ENCODE data around the gene DHRS1.
A peak's percentile ranks its signal among the peaks of the same experiment; 100 is the strongest.
"Not testable (repeated sequence)": the region's sequence is repeated elsewhere in the genome, so short reads cannot be mapped to it uniquely, and the experiment has no call there.

Gene DHRS1

DNA sequence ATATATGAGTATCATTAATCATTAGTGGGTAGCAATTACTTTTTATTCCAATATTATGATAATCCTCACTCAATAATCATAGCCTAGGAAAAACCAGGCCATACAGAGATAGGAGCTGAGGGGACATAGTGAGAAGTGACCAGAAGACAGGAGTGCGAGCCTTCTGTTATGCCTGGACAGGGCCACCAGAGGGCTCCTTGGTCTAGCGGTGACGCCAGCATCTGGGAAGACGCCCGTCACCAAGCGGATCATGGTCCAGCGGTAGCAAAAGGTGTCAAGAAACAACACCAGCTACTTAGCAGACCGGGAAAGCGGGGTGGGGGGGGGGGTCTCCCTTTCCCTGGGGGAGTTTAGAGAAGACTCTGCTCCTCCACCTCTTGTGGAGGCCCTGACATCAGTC is 28.3 kb upstream of the DHRS1 start:
- DNase-seq (ENCODE audit: low read depth in 2 of 2, low spot score in 1 of 2): not testable (repeated sequence)

- DNase-seq (ENCODE audit: low read depth in 2 of 2, low spot score in 1 of 2): no peak
Observed at GRCh38 chr14:24327303-24327702, 27.7 kb upstream of the DHRS1 start.

DNA sequence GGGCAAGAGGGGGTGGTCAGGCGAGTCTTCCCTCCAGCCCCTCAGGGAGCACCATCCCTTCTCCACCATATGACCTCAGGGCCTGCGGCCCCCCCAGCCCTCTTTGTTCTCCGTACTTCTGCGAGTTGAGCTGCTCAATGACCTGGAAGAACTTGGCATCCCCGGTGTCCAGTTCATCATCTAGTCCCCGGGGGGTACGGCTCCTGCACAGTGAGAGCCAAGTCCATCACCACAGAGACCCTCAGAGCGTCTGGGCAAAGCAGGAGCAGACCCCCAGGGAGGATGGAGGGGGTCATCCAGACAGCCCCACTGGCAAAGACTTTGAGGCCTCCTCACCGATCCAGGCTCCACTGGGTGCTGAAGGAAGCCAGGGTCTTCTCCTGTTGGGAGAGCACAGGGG is 26.4 kb upstream of the DHRS1 start:
- no peak for DNase-seq (ENCODE audit: low read depth in 2 of 2, low spot score in 1 of 2)

GRCh38 chr14:24325041-24325530 is 25.5 kb upstream of the DHRS1 start:
- DNase-seq (ENCODE audit: low read depth in 2 of 2, low spot score in 1 of 2): no peak

GRCh38 chr14:24324024-24324423 is 24.4 kb upstream of the DHRS1 start:
- no peak for DNase-seq (ENCODE audit: low read depth in 2 of 2, low spot score in 1 of 2)

GRCh38 chr14:24323341-24323740 is 23.8 kb upstream of the DHRS1 start:
- DNase-seq (ENCODE audit: low read depth in 2 of 2, low spot score in 1 of 2): no peak

DNA sequence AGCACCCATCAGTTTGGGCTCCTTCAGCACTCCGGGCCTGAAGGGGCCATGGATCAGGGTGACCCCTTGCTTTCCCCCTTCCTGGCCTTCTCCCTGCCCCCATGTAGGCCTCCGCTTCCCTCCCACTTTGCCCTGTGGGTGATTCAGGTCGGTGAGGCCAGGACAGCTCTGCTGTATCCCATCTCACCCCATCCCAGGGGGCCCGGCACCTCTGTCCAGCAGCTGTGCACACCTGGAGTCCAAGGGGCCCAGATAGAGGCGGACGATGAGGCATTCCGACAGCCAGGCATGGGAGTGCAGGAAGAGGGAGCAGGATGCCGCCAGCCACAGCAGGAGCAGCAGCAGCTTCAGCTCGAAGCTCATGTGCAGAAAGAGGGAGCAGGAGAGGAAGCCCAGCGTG is 23.1 kb upstream of the DHRS1 start:
- DNase-seq (ENCODE audit: low read depth in 2 of 2, low spot score in 1 of 2): no peak

GRCh38 chr14:24321212-24321975 is 21.8 kb upstream of the DHRS1 start:
- no peak for DNase-seq (ENCODE audit: low read depth in 2 of 2, low spot score in 1 of 2)

DNA sequence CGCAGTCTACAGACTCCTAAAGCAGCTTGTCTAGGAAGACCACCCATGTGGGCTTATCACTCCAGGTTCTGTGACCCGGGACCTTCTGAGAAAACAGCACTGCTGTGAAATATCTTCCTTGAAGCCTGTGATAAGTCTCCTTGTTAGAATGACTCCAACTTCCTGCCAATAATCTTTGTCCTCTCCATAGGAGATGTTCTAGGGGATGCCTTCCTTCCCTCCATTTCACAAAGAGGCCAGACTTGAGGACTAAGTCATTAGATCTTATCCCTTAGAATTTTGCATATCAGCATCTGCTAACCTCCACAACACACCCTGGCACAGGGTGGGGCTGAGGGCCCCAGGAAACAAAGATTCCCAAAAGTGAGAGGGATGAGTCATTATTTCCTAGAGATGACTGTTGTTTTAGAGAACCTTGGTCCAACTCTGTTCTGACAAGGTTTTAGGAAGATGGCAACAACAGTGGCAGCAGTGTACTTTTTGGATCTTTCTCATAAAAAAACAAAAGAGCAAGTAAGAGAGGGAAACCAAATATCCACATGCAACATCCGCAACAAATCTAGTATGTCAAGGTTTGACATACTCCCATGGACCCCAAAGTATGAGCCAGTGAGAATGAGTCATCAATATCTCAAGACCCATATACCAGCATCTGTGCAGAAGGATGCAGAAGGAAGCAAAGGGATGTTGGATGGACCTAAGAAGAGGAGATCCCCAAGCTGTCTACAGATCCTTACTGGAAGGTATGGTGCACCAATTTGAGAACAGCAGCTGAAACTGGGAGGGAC is 17.8 kb upstream of the DHRS1 start:
- no peak for DNase-seq (ENCODE audit: low read depth in 2 of 2, low spot score in 1 of 2)

DNA sequence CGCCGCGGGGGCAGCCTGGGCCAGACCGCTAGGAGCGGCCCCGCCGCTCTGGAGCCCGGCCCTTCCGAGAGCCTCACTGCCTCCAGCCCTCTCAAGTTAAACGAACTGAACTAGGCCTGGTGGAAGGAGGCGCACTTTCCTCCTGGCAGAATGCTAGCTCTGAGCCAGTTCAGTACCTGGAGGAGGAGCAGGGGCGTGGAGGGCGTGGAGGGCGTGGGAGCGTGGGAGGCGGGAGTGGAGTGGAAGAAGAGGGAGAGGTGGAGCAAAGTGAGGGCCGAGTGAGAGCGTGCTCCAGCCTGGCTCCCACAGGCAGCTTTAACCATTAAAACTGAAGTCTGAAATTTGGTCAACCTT is 17.0 kb upstream of the DHRS1 start:
- DNase-seq (ENCODE audit: low read depth in 2 of 2, low spot score in 1 of 2): no peak

DNA sequence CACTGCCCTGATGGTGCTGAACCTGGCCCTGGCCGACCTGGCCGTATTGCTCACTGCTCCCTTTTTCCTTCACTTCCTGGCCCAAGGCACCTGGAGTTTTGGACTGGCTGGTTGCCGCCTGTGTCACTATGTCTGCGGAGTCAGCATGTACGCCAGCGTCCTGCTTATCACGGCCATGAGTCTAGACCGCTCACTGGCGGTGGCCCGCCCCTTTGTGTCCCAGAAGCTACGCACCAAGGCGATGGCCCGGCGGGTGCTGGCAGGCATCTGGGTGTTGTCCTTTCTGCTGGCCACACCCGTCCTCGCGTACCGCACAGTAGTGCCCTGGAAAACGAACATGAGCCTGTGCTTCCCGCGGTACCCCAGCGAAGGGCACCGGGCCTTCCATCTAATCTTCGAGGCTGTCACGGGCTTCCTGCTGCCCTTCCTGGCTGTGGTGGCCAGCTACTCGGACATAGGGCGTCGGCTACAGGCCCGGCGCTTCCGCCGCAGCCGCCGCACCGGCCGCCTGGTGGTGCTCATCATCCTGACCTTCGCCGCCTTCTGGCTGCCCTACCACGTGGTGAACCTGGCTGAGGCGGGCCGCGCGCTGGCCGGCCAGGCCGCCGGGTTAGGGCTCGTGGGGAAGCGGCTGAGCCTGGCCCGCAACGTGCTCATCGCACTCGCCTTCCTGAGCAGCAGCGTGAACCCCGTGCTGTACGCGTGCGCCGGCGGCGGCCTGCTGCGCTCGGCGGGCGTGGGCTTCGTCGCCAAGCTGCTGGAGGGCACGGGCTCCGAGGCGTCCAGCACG is 16.4 kb upstream of the DHRS1 start:
- no peak for DNase-seq (ENCODE audit: low read depth in 2 of 2, low spot score in 1 of 2)

- no peak for DNase-seq (ENCODE audit: low read depth in 2 of 2, low spot score in 1 of 2)
Observed at GRCh38 chr14:24315243-24315806, 15.7 kb upstream of the DHRS1 start.

- no peak for DNase-seq (ENCODE audit: low read depth in 2 of 2, low spot score in 1 of 2)
Observed at GRCh38 chr14:24314377-24315193, 15.0 kb upstream of the DHRS1 start.

DNA sequence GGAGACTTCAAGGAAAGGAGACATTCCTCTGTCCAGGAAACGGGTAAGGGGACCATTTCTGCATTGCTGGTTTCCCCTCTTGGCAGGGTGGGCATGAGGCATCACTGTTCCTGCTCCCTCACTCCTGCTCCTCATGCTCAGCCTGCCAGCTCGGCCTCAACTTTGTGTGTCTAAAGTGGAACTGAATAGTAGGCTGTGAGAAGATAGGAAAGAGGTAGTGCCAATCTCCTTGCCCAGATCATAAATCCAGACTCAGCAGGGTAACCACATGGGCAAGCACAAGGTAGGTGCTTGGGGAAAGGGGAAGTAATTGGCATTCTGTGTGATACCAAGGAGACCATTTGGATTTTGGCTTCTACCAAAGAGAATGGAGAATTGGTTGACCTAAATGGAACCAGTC is 14.3 kb upstream of the DHRS1 start:
- DNase-seq (ENCODE audit: low read depth in 2 of 2, low spot score in 1 of 2): no peak

DNA sequence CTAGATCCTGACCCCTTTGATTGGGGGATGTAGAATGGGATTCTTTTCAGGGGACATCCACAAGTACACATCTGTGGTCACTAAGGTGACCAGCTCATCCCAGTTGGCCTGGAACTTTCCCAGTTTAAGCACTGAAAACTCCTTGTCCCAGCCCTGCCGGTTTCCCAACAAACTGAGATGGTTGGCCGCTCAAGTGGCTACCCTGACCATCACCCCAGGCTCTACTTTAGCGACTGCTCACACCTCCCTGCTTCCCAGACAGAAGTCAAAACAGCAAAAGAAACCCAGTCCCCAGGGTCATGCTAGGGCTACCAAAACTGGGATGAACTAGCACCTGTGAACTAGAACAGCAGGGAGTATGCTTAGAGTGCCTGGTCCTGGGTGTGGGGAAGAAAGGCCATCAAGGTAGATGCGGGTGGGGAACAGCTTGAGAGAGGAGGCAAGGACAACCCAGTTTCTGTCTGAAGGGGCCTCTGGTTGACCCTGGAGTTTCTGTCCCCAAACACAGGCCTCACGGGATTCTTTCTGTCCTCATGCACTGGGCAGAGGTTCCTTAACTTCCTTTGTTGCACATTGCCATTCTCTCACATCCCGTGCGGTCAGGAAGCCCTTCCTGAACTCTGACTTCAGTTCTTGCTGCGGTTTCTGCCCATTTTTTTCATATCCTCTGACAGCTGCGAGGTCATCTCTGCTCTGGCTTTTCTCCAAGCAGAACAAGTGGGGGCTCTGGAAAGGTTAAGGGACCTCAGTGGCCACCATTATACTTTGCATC is 13.3 kb upstream of the DHRS1 start:
- no peak for DNase-seq (ENCODE audit: low read depth in 2 of 2, low spot score in 1 of 2)

DNA sequence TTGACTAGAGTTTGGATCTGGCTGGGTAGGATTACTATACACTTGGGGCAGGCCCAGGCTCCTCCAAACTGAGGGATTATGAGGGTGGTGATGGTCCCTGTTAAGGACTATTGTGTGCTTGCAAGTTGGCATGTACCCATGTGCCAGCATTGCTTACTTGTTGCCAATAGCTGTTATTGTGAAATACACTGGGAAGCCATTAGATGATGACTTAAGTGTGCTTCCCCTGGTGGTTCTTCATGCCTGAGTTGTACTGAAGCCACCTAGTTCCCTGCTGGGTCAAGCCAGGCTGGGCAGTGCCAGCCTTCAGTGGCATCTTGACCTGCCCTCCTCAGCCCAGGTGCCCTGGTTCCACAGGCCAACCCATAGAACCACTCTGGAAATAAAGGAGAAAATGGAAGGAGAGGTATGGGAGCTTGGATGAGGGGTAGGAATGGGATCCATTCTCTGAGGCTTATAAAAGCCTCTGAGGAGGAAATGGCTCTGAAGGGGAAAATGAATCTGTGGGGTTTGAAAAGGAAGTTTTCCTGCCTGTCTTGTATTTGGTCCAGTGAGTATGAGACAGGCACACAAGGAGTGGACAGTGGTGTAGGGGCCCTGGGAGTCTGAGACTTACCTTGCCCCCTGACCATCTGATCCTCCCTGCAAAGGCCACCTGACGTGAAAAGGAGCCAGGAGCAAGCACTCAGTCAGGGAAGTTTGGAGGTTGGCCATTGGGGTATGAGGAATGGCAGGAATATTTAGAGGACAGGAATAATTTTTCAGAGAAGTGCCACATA is 12.4 kb upstream of the DHRS1 start:
- DNase-seq (ENCODE audit: low read depth in 2 of 2, low spot score in 1 of 2): no peak

DNA sequence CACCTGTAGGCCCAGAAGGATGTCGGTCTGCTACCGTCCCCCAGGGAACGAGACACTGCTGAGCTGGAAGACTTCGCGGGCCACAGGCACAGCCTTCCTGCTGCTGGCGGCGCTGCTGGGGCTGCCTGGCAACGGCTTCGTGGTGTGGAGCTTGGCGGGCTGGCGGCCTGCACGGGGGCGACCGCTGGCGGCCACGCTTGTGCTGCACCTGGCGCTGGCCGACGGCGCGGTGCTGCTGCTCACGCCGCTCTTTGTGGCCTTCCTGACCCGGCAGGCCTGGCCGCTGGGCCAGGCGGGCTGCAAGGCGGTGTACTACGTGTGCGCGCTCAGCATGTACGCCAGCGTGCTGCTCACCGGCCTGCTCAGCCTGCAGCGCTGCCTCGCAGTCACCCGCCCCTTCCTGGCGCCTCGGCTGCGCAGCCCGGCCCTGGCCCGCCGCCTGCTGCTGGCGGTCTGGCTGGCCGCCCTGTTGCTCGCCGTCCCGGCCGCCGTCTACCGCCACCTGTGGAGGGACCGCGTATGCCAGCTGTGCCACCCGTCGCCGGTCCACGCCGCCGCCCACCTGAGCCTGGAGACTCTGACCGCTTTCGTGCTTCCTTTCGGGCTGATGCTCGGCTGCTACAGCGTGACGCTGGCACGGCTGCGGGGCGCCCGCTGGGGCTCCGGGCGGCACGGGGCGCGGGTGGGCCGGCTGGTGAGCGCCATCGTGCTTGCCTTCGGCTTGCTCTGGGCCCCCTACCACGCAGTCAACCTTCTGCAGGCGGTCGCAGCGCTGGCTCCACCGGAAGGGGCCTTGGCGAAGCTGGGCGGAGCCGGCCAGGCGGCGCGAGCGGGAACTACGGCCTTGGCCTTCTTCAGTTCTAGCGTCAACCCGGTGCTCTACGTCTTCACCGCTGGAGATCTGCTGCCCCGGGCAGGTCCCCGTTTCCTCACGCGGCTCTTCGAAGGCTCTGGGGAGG is 11.3 kb upstream of the DHRS1 start, which contains the start of gene LTB4R:
TSS of gene LTB4R (plus strand) at position 857 of the 959 bp plus-strand sequence. CDS start 4,150 bp downstream, outside the sequence.
- peak; percentile 32 to 34 for DNase-seq (ENCODE audit: low read depth in 2 of 2, low spot score in 1 of 2)

GRCh38 chr14:24310265-24310645 is 10.7 kb upstream of the DHRS1 start:
- no peak for DNase-seq (ENCODE audit: low read depth in 2 of 2, low spot score in 1 of 2)
